ELR (cell line): ENCODE results near the gene S100A6.
A peak's percentile ranks its signal among the peaks of the same experiment; 100 is the strongest.

Experiments
- DNase-seq: peaks from one replicate; pipeline ENCODE4 v3.0.0-alpha.2; 2015; ENCODE audit warnings: low read depth

S100A6 gene

DNA sequence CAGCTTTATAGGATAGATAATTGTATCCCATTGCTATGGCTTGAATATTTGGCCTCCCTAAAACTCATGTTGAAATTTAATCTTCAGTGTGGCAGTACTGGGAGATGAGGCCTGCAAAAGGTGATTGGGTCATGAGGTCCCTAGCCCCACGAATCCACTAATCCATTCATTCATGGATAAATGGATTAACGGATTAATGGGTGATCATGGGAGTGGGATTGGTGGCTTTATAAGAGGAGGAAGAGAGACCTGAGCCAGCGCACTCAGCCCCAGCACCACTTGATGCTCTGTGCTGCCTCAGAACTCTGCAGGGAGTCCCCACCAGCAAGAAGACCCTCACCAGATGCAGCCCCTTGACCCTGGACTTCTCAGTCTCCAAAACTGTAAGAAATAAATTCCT lies 32.0 kb downstream of the S100A6 start:
- DNase-seq, result no peak

DNA sequence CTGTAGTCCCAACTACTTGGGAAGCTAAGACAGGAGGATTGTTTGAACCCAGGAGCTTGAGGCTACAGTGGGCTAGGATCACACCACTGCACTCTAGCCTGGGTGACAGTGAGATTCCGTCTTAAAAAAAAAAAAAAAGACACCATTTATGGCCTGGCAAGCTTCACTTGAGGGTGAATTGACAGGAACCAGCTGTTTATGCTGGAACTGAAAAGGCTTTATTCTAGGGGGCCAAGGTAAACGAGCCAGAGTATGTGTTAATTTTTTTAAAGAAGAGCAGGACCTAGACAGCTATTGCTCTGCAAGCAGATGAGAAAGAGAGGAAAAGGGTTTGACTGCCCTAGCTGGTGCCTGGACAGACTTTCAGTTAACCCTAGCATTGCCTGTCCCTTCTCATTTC lies 37.0 kb downstream of the S100A6 start:
- no peak for DNase-seq

DNA sequence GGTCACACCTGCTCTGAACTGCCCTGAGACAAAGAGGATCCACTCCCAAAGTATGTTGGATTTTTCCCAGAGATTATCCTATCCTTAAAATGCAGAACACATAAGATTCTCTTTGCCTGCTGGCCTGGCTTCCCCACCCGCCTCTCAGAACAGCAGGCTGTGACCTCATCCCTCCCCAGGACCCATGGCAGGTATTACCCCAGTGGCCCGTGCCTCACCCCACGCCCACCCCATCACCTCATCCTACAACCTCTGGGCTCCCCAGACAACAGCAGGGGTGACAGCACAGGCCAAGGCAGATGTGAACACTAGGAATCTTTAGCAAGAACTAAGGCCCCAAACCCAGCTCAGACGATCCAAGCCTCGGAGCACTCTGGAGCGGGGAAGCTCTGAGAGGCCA lies 40.3 kb downstream of the S100A6 start:
- DNase-seq, result no peak

DNA sequence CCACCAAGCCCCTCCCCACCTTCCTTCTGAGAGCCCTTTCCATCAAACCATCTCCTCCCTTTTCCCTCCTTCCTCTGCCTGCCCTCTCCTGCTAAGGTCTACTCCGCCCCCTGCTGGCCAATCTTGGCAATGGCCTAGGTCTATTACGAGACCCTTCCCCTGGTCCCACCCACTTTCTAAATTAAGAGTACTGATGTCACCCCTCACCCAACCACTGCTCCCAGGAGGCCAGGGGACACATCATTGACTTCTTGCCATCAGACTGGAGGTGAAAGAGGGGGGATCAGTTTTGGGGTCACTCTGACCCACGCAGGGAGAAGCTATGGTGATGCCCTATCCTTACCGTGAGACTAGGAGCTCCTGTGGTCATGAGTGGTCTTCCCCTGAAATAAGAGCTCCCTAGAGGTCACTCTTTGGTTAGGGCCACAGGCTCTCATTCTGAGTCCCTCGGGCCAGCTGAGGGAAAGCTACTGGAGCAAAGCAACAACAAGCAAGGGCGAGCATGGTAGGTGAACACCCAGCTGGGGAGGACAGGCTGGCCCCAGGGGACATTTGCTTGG lies 40.7 kb downstream of the S100A6 start:
- peak; percentile 73 for DNase-seq

DNA sequence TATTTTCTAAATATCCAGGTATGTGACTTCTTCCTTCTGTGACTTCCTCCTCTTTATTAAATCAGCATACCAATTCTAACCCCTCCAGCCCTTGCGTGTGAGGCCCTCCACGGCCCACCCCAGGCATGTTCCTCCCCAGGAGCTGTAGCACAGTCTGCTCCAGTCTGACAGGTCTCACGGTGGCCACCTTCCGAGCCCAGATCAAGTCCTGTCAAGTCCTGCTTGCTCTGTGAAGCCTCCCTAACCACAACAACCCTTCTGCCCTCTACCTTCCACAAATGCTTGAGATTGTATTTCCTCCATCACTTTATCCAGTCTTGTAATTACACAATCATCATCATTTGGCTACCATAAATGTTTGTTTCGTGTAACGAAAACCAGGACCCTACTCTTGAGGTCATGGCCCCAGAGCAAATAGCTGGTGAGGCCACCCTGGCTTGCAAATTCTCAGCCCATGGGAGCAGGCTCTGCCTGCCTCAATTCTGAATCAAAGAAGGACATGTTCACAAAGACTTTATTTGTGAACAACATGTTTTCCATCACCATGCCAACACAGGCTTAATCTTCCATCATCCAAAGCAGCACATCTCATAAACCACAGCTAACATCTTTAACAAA lies 42.3 kb downstream of the S100A6 start:
- DNase-seq, result no peak

DNA sequence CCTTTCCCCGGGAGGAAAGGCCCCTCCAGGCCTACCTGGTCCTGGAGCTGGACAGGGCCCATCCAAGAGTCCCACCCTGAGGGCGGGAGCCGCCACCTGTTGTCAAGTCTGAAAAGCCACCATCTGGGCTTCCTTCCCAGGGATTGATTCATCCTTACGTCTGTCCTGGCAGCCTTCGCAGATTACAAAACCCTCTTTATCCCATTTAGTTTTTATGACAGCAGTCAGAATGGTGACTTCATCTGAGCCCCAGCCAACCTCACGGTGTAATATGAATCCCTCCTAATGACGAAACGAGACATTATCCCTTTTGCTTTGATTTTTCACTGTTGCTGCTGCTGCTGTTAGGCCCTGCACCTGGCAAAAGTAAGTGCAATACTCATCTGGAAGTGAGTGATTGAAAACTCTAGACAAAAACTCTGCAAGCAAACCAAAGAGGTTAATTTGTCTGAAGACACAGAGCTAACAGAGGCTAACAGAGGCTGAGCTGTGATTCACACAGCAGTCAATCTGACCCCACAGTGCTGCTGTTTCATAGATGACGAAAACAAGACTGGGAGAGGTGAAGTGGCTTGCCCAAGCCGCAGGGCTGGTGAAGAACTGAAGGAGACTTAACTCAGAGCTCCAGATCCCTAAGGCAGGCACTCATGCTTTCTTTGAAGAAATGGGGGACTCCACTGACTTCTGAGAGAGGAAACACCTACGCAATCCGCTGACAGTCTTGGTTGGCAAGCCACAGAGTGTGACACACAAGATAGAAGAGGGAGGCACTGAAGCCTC lies 45.3 kb downstream of the S100A6 start:
- DNase-seq, result peak; percentile 92

DNA sequence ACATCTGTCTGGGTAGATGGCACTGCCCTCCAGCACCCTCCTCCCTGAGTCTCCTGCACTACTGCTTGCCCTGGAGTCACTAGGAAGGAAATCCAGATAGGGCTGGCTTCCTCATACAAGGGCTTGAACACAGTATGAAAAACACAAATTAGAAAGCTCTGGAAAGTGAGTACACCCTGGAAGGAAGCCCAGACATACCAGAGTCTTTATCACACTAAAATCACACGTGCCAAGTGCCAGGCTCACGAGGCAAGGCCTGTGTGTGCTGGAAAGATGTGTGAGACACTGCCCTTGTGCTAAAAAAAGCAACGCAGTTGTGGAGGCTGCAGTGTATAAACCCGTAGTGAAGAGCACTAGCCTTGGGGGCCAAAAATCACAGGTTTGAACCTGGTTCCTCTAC lies 47.1 kb downstream of the S100A6 start:
- DNase-seq, result peak; percentile 46

DNA sequence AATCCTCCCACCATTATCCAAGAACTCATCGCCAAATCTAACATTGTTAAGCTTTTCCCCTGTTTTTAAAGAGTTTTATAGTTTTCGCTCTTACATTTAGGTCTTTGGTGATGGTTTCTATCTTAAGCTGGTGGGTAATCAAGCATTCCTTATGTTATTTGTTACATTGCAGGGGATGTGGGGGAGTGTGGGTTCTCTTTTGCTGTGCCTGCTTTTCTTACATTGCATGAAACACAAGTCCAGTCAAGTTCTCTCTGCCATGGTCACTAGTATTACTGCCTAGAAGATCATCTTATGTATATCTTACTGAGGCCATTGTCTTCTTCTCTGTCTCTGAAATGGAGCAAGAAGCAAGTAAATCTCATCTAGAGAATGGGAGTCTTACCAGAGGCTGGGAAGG lies 48.1 kb downstream of the S100A6 start:
- DNase-seq, result no peak

DNA sequence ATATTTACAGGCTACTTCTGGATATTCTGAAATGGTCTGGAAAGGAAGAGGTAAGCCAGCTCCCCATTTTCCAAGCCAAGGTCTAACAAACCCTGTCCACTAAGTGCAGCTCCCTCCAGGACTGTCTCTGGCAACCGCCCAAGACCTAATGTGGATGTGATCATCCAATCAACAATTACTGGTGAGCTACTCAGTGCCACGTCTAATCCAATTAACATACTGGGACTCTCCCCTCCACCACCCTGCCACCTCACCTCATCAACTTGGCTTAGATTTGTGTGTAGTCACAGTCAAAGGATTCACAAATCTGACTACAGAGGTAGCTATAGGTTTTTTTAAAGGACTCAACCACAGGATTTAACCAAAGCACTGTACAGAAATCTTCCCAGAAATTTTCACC lies 49.9 kb downstream of the S100A6 start:
- no peak for DNase-seq
